ENCODE measurements around the gene TMEM120A. TPM values are rescaled to one million over a fixed set of nuclear protein-coding genes. Genes with fewer than 3 reads are reported as not detected.

Gene TMEM120A
- total RNA-seq, 2 experiments from 2014 or later, result 12.4 to 22.1 TPM

DNA sequence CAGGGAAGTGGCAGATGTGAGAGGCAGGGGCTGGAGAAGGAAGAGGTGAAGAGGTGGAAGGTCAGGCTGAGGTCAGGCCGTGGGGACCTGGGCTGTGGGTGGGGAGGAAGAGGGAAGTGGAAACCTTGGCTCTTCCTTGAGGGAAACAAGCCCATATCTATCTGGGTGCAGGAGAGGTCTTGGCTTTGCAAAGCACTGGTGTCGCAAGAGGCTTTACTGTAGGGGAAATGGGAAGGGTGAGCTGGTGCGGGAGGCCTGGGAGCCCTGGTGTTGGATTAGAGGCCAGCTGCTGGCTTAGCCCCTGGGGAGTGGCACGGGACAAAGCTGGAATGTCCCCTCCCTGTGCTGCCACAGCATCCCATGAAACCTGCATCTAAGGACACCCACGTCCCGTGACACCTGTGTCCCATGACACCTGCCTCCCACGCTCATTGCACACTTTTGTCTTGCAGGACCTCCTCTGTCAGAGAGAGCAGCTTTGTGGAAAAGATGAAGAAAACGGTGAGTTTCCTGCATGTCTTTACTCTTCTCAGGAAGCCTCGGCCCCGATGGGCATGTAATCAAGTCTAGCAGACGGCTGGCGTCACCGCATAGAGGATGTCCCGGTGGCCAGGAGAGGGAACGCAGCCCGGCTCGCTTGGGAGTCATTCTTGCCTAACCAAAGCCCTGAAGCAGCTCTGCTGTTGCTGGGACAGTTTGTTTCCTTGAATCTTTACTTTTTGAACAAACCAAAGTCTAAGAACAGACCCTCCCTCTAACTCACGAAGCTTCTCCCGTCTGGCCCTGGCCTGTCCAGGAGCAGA is 22.2 kb downstream of the TMEM120A start:
- ChIA-PET POLR2A (no interaction called here), CTCF (ENCODE audit: unreplicated experiment) (no interaction called here)
- H3K27ac ChIP-seq (ENCODE audit: low read depth, low read length, poor library complexity, severe bottlenecking), result no peak overlapping the region
- intact Hi-C loops (cut with micrococcal nuclease; ENCODE audit: unreplicated experiment), result no loop called here
- no peak for DNase-seq (ENCODE audit: low spot score)
- H3K4me2 ChIP-seq (ENCODE audit: low read length), result no peak overlapping the region
- H3K4me1 ChIP-seq (ENCODE audit: insufficient read depth, low read length, poor library complexity, severe bottlenecking), result no peaks in the 10 kb centered on the region
- H3K4me3 ChIP-seq (ENCODE audit: low read depth, low read length, poor library complexity, severe bottlenecking), result no peak overlapping the region
- peaks cover 6% of the 10 kb centered on the region; the same call in 1 of the 2 replicates for H3K36me3 ChIP-seq (ENCODE audit: insufficient read depth, low read length)
- no peaks in the 10 kb centered on the region for H4K20me1 ChIP-seq (ENCODE audit: insufficient read depth, low read length)
- H3K9me2 ChIP-seq (ENCODE audit: insufficient read depth, low read length), result no peaks in the 10 kb centered on the region
- TF ChIP-seq, protein P1, sequence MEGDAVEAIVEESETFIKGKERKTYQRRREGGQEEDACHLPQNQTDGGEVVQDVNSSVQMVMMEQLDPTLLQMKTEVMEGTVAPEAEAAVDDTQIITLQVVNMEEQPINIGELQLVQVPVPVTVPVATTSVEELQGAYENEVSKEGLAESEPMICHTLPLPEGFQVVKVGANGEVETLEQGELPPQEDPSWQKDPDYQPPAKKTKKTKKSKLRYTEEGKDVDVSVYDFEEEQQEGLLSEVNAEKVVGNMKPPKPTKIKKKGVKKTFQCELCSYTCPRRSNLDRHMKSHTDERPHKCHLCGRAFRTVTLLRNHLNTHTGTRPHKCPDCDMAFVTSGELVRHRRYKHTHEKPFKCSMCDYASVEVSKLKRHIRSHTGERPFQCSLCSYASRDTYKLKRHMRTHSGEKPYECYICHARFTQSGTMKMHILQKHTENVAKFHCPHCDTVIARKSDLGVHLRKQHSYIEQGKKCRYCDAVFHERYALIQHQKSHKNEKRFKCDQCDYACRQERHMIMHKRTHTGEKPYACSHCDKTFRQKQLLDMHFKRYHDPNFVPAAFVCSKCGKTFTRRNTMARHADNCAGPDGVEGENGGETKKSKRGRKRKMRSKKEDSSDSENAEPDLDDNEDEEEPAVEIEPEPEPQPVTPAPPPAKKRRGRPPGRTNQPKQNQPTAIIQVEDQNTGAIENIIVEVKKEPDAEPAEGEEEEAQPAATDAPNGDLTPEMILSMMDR (conservative IDR thresholded peaks at IDR 0.05; ENCODE audit: low read length), result no peak
- no peak for TF ChIP-seq EZH2phosphoT487 (IDR thresholded peaks at IDR 0.05; ENCODE audit: borderline replicate concordance, low read depth, low read length)
- H2AFZ ChIP-seq (ENCODE audit: low read length), result no peak overlapping the region
- H3K9me3 ChIP-seq (ENCODE audit: low read length), result no peaks in the 10 kb centered on the region
- no TSS peak for BruUV-seq (replicated peaks)
- H3K79me2 ChIP-seq (ENCODE audit: insufficient read depth, low read depth, low read length), result no peaks in the 10 kb centered on the region

DNA sequence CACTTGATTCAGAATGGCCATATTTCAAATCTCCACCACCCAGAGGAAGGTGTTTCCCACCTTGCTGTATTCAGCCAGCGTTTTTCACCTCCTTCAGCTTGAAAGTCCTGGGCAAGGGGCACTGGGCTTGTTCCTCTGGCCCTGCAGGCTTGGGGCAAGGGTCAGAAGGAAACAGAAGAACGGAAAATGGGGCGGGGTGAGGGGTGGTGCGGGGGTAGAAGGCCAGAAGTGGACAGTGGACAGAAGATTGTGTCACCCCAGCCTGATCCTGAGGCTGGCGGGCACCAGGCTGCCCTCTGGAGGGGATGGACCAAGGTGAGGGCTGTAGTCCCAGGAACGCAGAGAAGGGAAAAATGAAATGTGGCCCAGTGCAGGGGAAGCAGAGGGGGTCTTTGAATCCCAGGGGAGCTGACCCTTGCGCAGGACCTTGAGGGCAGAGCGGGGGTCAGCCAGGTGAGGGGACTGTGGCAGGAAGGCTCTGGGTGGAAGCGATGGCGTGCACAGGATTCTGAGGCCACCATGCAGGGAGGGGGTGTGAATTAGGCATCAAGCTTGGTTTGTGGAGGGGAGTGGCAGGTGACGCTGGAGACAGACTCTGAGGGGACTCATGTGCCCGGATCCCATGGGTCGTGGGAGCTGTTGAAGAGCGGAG is 23.0 kb downstream of the TMEM120A start:
- TF ChIP-seq, protein P1 (conservative IDR thresholded peaks at IDR 0.05; ENCODE audit: low read length), result no peak
- TF ChIP-seq EZH2phosphoT487 (IDR thresholded peaks at IDR 0.05; ENCODE audit: borderline replicate concordance, low read depth, low read length), result no peak
- peaks cover 6% of the 10 kb centered on the region; the same call in 1 of the 2 replicates for H3K36me3 ChIP-seq (ENCODE audit: insufficient read depth, low read length)
- H3K9me3 ChIP-seq (ENCODE audit: low read length), result no peaks in the 10 kb centered on the region
- no peak for DNase-seq (ENCODE audit: low spot score)
- H3K27ac ChIP-seq (ENCODE audit: low read depth, low read length, poor library complexity, severe bottlenecking), result no peak overlapping the region
- H3K79me2 ChIP-seq (ENCODE audit: insufficient read depth, low read depth, low read length), result no peaks in the 10 kb centered on the region
- H2AFZ ChIP-seq (ENCODE audit: low read length), result no peak overlapping the region
- POLR2A ChIA-PET, result no interaction called here
- H4K20me1 ChIP-seq (ENCODE audit: insufficient read depth, low read length), result no peaks in the 10 kb centered on the region
- no peak overlapping the region for H3K4me2 ChIP-seq (ENCODE audit: low read length)
- H3K4me1 ChIP-seq (ENCODE audit: insufficient read depth, low read length, poor library complexity, severe bottlenecking), result no peaks in the 10 kb centered on the region
- intact Hi-C loops (cut with micrococcal nuclease; ENCODE audit: unreplicated experiment), result no loop called here
- no peak overlapping the region for H3K4me3 ChIP-seq (ENCODE audit: low read depth, low read length, poor library complexity, severe bottlenecking)
- CTCF ChIA-PET (ENCODE audit: unreplicated experiment), result no interaction called here
- no peaks in the 10 kb centered on the region for H3K9me2 ChIP-seq (ENCODE audit: insufficient read depth, low read length)
- BruUV-seq (replicated peaks), result no TSS peak

All from OCI-LY7 (cell line).